Liver (tissue), 9 donors: ENCODE data around the gene PSMC3. TPM values are rescaled to one million over a fixed set of nuclear protein-coding genes. Genes with fewer than 3 reads are reported as not detected.

Experiments
- DNase-seq: peaks from one replicate; pipeline ENCODE4 v3.0.0-alpha.2; 2017; ENCODE audit warnings: low spot score
- H3K27ac ChIP-seq, 2 donors: one replicate each; pipeline ENCODE4 v1.7.0; 2013; ENCODE audit warnings: inconsistent platforms in 2 of 2, low read length in 2 of 2, control low read depth in 1 of 2, low read depth in 1 of 2, mild to moderate bottlenecking in 1 of 2
- H3K27me3 ChIP-seq, 4 donors: one replicate each; pipeline versions ENCODE4 v1.6.1 to v1.7.0; 2013; ENCODE audit warnings: low read length in 3 of 4, inconsistent platforms in 1 of 4, mild to moderate bottlenecking in 1 of 4, moderate library complexity in 1 of 4; ENCODE audit not compliant: control insufficient read depth in 4 of 4, insufficient read depth in 4 of 4
- H3K36me3 ChIP-seq, 4 donors: one replicate each; pipeline versions ENCODE4 v1.6.1 to v1.7.0; 2013; ENCODE audit warnings: low read length in 3 of 4, mild to moderate bottlenecking in 3 of 4, low read depth in 1 of 4, moderate library complexity in 1 of 4; ENCODE audit not compliant: control insufficient read depth in 4 of 4, insufficient read depth in 3 of 4
- H3K4me1 ChIP-seq, 4 donors: one replicate each; pipeline versions ENCODE4 v1.6.1 to v1.7.0; 2013; ENCODE audit warnings: low read length in 3 of 4, mild to moderate bottlenecking in 3 of 4, moderate library complexity in 1 of 4; ENCODE audit not compliant: control insufficient read depth in 4 of 4, insufficient read depth in 4 of 4
- H3K4me3 ChIP-seq, 3 donors: one replicate each; pipeline versions ENCODE4 v1.6.1 to v1.7.0; 2013; ENCODE audit warnings: low read length in 3 of 3, control low read depth in 1 of 3, low read depth in 1 of 3, mild to moderate bottlenecking in 1 of 3
- H3K9ac ChIP-seq, 2 donors: one replicate each; pipeline ENCODE4 v1.7.0; 2013; ENCODE audit warnings: low read length in 2 of 2, mild to moderate bottlenecking in 2 of 2, moderate library complexity in 2 of 2, control low read depth in 1 of 2, low read depth in 1 of 2
- H3K9me3 ChIP-seq, 4 donors: one replicate each; pipeline versions ENCODE4 v1.6.1 to v1.7.0; 2013; ENCODE audit warnings: low read length in 3 of 4; ENCODE audit not compliant: control insufficient read depth in 4 of 4
- EGR1 ChIP-seq, 2 donors: IDR thresholded peaks; 2 replicates each; pipeline ENCODE4 v1.6.1; 2016 to 2018; ENCODE audit warnings: antibody characterized with exemption in 2 of 2, low read depth in 2 of 2
- FOXA1 ChIP-seq: IDR thresholded peaks from 2 replicates; pipeline ENCODE4 v1.6.1; 2016; ENCODE audit warnings: antibody characterized with exemption
- FOXA2 ChIP-seq: IDR thresholded peaks from 2 replicates; pipeline ENCODE4 v1.6.1; 2016; ENCODE audit warnings: antibody characterized with exemption
- GABPA ChIP-seq, 2 donors: IDR thresholded peaks in 1 of 2; conservative IDR thresholded peaks in 1 of 2; 2 replicates each; pipeline ENCODE4 v1.6.1; 2016; ENCODE audit warnings: antibody characterized with exemption in 2 of 2, mild to moderate bottlenecking in 1 of 2, moderate library complexity in 1 of 2
- HNF4A ChIP-seq, 2 donors: conservative IDR thresholded peaks; 2 replicates each; pipeline ENCODE4 v1.6.1; 2016; ENCODE audit warnings: antibody characterized with exemption in 2 of 2, mild to moderate bottlenecking in 2 of 2
- HNF4G ChIP-seq: IDR thresholded peaks from 2 replicates; pipeline ENCODE4 v1.6.1; 2016; ENCODE audit warnings: antibody characterized with exemption
- JUND ChIP-seq, 2 donors: IDR thresholded peaks; 2 replicates each; pipeline ENCODE4 v1.6.1; 2016; ENCODE audit warnings: antibody characterized with exemption in 2 of 2
- NR2F2 ChIP-seq: IDR thresholded peaks from 2 replicates; pipeline ENCODE4 v1.6.1; 2016; ENCODE audit warnings: antibody characterized with exemption
- RAD21 ChIP-seq, 2 donors: IDR thresholded peaks; 2 replicates each; pipeline ENCODE4 v1.6.1; 2016; ENCODE audit warnings: antibody characterized with exemption in 2 of 2, mild to moderate bottlenecking in 2 of 2
- RXRA ChIP-seq, 2 donors: IDR thresholded peaks; 2 replicates each; pipeline ENCODE4 v1.6.1; 2017 to 2018; ENCODE audit warnings: antibody characterized with exemption in 2 of 2, mild to moderate bottlenecking in 1 of 2
- SP1 ChIP-seq: IDR thresholded peaks from 2 replicates; pipeline ENCODE4 v1.6.1; 2018; ENCODE audit warnings: antibody characterized with exemption, mild to moderate bottlenecking
- TAF1 ChIP-seq: conservative IDR thresholded peaks from 2 replicates; pipeline ENCODE4 v1.6.1; 2016; ENCODE audit warnings: antibody characterized with exemption, mild to moderate bottlenecking
- YY1 ChIP-seq: IDR thresholded peaks from 2 replicates; pipeline ENCODE4 v1.6.1; 2016; ENCODE audit warnings: antibody characterized with exemption, mild to moderate bottlenecking
- WGBS: extraction: QIAGEN DNeasy Blood & Tissue Kit; methylation state at CpG from one replicate; pipeline ENCODE4 v1.1.7; 2013; 5-methylcytosine and 5-hydroxymethylcytosine counted together
- polyA plus RNA-seq, 2 donors: library from polyadenylated mRNA; stranded (reverse) in 1 of 2; unstranded in 1 of 2; fragments of 200-250 nt in 1 of 2; fragments of >200 nt in 1 of 2; fragmentation: Nextera tagmentation in 1 of 2; extraction: Ambion mirVana in 1 of 2; gene quantifications; one replicate each; pipeline versions ENCODE4 v1.2.1 to v1.2.3, GENCODE V29; 2013 to 2015
- total RNA-seq, 2 donors: library from RNA; depleted of rRNA; stranded (reverse); fragments of >200 nt; gene quantifications; one replicate each; pipeline ENCODE4 v1.2.3, GENCODE V29; 2014
- TF ChIP-seq, protein P1 (sequence below): IDR thresholded peaks from 2 replicates; pipeline ENCODE4 v1.6.1; 2016; ENCODE audit warnings: antibody characterized with exemption
- TF ChIP-seq, protein P2 (sequence below): IDR thresholded peaks from 2 replicates; pipeline ENCODE4 v1.6.1; 2016; ENCODE audit warnings: antibody characterized with exemption
- TF ChIP-seq, protein P3 (sequence below): IDR thresholded peaks from 2 replicates; pipeline ENCODE4 v1.6.1; 2016; ENCODE audit warnings: antibody characterized with exemption
- TF ChIP-seq, protein P4 (sequence below): fragments of 150-350 bp; IDR thresholded peaks from 2 replicates; pipeline ENCODE4 v1.5.1; 2017; ENCODE audit warnings: improper control_type of control experiment, low read depth, low read length; ENCODE audit not compliant: missing input control
- TF ChIP-seq, protein P5 (sequence below): IDR thresholded peaks from 2 replicates; pipeline ENCODE4 v1.6.1; 2016; ENCODE audit warnings: antibody characterized with exemption, mild to moderate bottlenecking
- donor health status: healthy.
- donor health status: healthy.
- donor health status: healthy.
- donor health status: healthy.
- donor health status: healthy.

PSMC3 gene
- 10 to 100 TPM; 58.0 to 96.6 TPM for total RNA-seq
- polyA plus RNA-seq, result 100 to 1,000 TPM; 110 TPM

DNA sequence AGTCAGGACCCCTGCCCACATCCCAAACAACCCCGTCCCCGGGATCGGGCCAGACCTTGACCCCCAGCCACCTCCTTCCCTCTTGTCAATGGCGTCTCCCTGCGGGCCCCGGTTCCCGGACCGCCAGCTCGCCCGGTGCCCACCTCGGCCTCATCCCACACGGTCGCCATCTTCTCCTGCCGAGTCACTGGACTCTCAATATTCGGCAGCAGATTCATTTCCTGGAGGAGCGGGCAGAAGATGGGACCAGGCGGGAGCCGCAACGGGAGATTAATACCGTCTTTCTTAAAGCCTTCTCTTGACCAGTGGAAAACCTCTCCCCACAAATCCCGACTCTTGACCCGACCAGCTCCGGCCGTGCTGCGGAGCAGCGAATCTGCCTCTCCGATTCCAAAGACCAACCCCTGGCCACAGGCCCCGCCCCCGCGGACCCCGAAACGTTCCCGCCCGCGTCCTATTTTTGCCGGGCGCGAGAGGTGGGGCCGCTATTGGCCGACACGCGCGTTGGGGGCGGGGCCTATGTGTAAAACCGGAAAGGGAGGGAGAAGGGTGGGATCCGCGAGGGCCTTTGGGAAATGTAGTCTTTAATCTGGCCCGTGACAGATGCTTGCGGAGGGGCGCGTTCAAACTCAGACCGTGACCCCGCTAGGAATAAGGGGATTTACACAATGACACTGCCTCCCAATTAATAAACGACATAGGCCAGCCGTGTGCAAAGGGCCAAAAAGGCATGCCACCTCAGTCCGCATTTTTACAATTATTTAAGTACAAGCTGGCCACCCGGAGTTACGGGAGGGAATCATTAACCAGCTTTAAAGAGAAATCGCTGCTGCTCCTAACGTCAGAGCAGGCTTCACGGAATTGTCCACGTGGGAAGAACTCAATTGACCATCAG, at the start of gene PSMC3:
Gene PSMC3 (minus strand): TSS at position 378 of the 895 bp plus-strand sequence. CDS start 160 bp downstream, at position 218.
- DNase-seq, result peak; percentile 99

More for the DNA sequence above, at the start of gene PSMC3:
- TF ChIP-seq, protein P1, sequence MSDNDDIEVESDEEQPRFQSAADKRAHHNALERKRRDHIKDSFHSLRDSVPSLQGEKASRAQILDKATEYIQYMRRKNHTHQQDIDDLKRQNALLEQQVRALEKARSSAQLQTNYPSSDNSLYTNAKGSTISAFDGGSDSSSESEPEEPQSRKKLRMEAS, result peak; percentile 65
- TF ChIP-seq, protein P2, sequence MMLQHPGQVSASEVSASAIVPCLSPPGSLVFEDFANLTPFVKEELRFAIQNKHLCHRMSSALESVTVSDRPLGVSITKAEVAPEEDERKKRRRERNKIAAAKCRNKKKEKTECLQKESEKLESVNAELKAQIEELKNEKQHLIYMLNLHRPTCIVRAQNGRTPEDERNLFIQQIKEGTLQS, result no peak
- TF ChIP-seq HNF4G (no peak), EGR1 (IDR thresholded peaks at IDR 0.05; ENCODE audit: low read depth in 2 of 2) (peak; percentile 30 to 47), GABPA (IDR thresholded peaks at IDR 0.05 in 1 of 2, conservative IDR thresholded peaks at IDR 0.05 in 1 of 2) (peak; percentile 66 to 91), TAF1 (peak; percentile 57), YY1 (peak; percentile 98), HNF4A (conservative IDR thresholded peaks at IDR 0.05) (peak in 1 of 2 donors; percentile 54), RXRA (IDR thresholded peaks at IDR 0.05) (peak in 1 of 2 donors; percentile 18), JUND (IDR thresholded peaks at IDR 0.05) (peak in 1 of 2 donors; percentile 23), FOXA1 (no peak), SP1 (peak; percentile 76), NR2F2 (peak; percentile 18), RAD21 (IDR thresholded peaks at IDR 0.05) (peak in 1 of 2 donors; percentile 31), FOXA2 (peak; percentile 5)
- TF ChIP-seq, protein P3, sequence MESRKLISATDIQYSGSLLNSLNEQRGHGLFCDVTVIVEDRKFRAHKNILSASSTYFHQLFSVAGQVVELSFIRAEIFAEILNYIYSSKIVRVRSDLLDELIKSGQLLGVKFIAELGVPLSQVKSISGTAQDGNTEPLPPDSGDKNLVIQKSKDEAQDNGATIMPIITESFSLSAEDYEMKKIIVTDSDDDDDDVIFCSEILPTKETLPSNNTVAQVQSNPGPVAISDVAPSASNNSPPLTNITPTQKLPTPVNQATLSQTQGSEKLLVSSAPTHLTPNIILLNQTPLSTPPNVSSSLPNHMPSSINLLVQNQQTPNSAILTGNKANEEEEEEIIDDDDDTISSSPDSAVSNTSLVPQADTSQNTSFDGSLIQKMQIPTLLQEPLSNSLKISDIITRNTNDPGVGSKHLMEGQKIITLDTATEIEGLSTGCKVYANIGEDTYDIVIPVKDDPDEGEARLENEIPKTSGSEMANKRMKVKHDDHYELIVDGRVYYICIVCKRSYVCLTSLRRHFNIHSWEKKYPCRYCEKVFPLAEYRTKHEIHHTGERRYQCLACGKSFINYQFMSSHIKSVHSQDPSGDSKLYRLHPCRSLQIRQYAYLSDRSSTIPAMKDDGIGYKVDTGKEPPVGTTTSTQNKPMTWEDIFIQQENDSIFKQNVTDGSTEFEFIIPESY, result peak; percentile 76
- TF ChIP-seq, protein P4, sequence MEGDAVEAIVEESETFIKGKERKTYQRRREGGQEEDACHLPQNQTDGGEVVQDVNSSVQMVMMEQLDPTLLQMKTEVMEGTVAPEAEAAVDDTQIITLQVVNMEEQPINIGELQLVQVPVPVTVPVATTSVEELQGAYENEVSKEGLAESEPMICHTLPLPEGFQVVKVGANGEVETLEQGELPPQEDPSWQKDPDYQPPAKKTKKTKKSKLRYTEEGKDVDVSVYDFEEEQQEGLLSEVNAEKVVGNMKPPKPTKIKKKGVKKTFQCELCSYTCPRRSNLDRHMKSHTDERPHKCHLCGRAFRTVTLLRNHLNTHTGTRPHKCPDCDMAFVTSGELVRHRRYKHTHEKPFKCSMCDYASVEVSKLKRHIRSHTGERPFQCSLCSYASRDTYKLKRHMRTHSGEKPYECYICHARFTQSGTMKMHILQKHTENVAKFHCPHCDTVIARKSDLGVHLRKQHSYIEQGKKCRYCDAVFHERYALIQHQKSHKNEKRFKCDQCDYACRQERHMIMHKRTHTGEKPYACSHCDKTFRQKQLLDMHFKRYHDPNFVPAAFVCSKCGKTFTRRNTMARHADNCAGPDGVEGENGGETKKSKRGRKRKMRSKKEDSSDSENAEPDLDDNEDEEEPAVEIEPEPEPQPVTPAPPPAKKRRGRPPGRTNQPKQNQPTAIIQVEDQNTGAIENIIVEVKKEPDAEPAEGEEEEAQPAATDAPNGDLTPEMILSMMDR, result no peak
- TF ChIP-seq, protein P5, sequence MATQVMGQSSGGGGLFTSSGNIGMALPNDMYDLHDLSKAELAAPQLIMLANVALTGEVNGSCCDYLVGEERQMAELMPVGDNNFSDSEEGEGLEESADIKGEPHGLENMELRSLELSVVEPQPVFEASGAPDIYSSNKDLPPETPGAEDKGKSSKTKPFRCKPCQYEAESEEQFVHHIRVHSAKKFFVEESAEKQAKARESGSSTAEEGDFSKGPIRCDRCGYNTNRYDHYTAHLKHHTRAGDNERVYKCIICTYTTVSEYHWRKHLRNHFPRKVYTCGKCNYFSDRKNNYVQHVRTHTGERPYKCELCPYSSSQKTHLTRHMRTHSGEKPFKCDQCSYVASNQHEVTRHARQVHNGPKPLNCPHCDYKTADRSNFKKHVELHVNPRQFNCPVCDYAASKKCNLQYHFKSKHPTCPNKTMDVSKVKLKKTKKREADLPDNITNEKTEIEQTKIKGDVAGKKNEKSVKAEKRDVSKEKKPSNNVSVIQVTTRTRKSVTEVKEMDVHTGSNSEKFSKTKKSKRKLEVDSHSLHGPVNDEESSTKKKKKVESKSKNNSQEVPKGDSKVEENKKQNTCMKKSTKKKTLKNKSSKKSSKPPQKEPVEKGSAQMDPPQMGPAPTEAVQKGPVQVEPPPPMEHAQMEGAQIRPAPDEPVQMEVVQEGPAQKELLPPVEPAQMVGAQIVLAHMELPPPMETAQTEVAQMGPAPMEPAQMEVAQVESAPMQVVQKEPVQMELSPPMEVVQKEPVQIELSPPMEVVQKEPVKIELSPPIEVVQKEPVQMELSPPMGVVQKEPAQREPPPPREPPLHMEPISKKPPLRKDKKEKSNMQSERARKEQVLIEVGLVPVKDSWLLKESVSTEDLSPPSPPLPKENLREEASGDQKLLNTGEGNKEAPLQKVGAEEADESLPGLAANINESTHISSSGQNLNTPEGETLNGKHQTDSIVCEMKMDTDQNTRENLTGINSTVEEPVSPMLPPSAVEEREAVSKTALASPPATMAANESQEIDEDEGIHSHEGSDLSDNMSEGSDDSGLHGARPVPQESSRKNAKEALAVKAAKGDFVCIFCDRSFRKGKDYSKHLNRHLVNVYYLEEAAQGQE, result peak; percentile 41
- Histone ChIP-seq H3K9me3 (no peaks in the 10 kb centered on the region), H3K4me1 (peaks cover 4 to 27% (median 21%) of the 10 kb centered on the region in 4 donors), H3K9ac (peak within 1 kb of the TSS; percentile 85 to 100), H3K27me3 (no peaks in the 10 kb centered on the region), H3K4me3 (peak within 1 kb of the TSS; percentile 93 to 100 (median 97)), H3K27ac (peak within 1 kb of the TSS; percentile 83 to 94), H3K36me3 (peaks cover 5 to 25% (median 18%) of the 10 kb centered on the region in 4 donors)
- WGBS, result under 1% methylated on average over 62 of the region's 62 CpGs
